ENCODE results near the gene RAB21.

- TF ChIP-seq RAD21 (IDR thresholded peaks at IDR 0.05) (no peak), CTCF (IDR thresholded peaks at IDR 0.05; ENCODE audit: low read depth, low read length, missing input control) (no peak), MAX (IDR thresholded peaks at IDR 0.05) (no peak), GABPA (IDR thresholded peaks at IDR 0.05 in 1 of 2, conservative IDR thresholded peaks at IDR 0.05 in 1 of 2) (no peak), REST (IDR thresholded peaks at IDR 0.05) (no peak), NR2F2 (IDR thresholded peaks at IDR 0.05) (no peak), YY1 (IDR thresholded peaks at IDR 0.05) (no peak), FOXA1 (IDR thresholded peaks at IDR 0.05) (no peak), JUND (IDR thresholded peaks at IDR 0.05) (no peak), EGR1 (IDR thresholded peaks at IDR 0.05; ENCODE audit: low read depth in 2 of 2) (no peak), HNF4G (IDR thresholded peaks at IDR 0.05) (no peak)
Measured at GRCh38 chr12:71768900-71769299, 14.2 kb downstream of the RAB21 start.
